ENCODE measurements around the gene LRTM2.

- no peak for TF ChIP-seq FOXM1 (IDR thresholded peaks at IDR 0.05; ENCODE audit: borderline replicate concordance)
- TF ChIP-seq L3MBTL2 (conservative IDR thresholded peaks at IDR 0.05) = no peak
- no peak for TF ChIP-seq HDGF (IDR thresholded peaks at IDR 0.05; ENCODE audit: borderline replicate concordance)
- no peak for TF ChIP-seq SUZ12 (IDR thresholded peaks at IDR 0.05)
- TF ChIP-seq ARNT (IDR thresholded peaks at IDR 0.05) = no peak
- TF ChIP-seq SP1 (IDR thresholded peaks at IDR 0.05) = no peak
- no peak for TF ChIP-seq BHLHE40 (IDR thresholded peaks at IDR 0.05; ENCODE audit: borderline replicate concordance)
- no peak for TF ChIP-seq CTBP1 (IDR thresholded peaks at IDR 0.05; ENCODE audit: borderline replicate concordance)
- TF ChIP-seq ZNF384 (IDR thresholded peaks at IDR 0.05) = no peak
Measured at GRCh38 chr12:1810201-1810930, 10.0 kb upstream of the LRTM2 start.
